H9 (cell line): ENCODE measurements around the gene KIF11. TPM values are rescaled to one million over a fixed set of nuclear protein-coding genes. Genes with fewer than 3 reads are reported as not detected.

Experiments
- DNase-seq: peaks from one replicate; pipeline ENCODE4 v3.0.0-alpha.2; 2017
- H2AFZ ChIP-seq: one replicate; pipeline ENCODE4 v1.6.1; 2013; ENCODE audit warnings: mild to moderate bottlenecking, low read length, control low read depth, moderate library complexity
- H2AK5ac ChIP-seq: 2 replicates; pipeline ENCODE4 v1.6.1; 2013; ENCODE audit warnings: low read length, control low read depth, mixed read lengths; ENCODE audit not compliant: insufficient read length
- H2BK120ac ChIP-seq: one replicate; pipeline ENCODE4 v1.6.1; 2013; ENCODE audit warnings: low read depth, mild to moderate bottlenecking, low read length, control low read depth, inconsistent platforms; ENCODE audit not compliant: poor library complexity, severe bottlenecking
- H2BK12ac ChIP-seq: 2 replicates; pipeline ENCODE4 v1.6.1; 2013; ENCODE audit warnings: low read length, control low read depth, mixed read lengths, low read depth; ENCODE audit not compliant: insufficient read length
- H2BK15ac ChIP-seq: 2 replicates; pipeline ENCODE4 v1.6.1; 2013; ENCODE audit warnings: low read depth, low read length, control low read depth
- H2BK20ac ChIP-seq: one replicate; pipeline ENCODE4 v1.6.1; 2013; ENCODE audit warnings: low read depth, mild to moderate bottlenecking, low read length, control low read depth, inconsistent platforms; ENCODE audit not compliant: poor library complexity, severe bottlenecking
- H2BK5ac ChIP-seq: 2 replicates; pipeline ENCODE4 v1.6.1; 2013; ENCODE audit warnings: low read length, control low read depth, mixed read lengths; ENCODE audit not compliant: insufficient read length
- H3K14ac ChIP-seq: 2 replicates; pipeline ENCODE4 v1.6.1; 2013; ENCODE audit warnings: low read length, control low read depth; ENCODE audit not compliant: insufficient read depth
- H3K18ac ChIP-seq: 2 replicates; pipeline ENCODE4 v1.6.1; 2013; ENCODE audit warnings: low read depth, mild to moderate bottlenecking, mixed read lengths, low read length, control low read depth; ENCODE audit not compliant: insufficient read length
- H3K23ac ChIP-seq: 2 replicates; pipeline ENCODE4 v1.6.1; 2013; ENCODE audit warnings: low read length, control low read depth, mixed read lengths, low read depth; ENCODE audit not compliant: insufficient read length
- H3K23me2 ChIP-seq: 2 replicates; pipeline ENCODE4 v1.6.1; 2013; ENCODE audit warnings: low read depth, mild to moderate bottlenecking, mixed read lengths, low read length, control low read depth; ENCODE audit not compliant: insufficient read length, poor library complexity, severe bottlenecking
- H3K27ac ChIP-seq: 2 replicates; pipeline ENCODE4 v1.5.1; 2013; ENCODE audit warnings: low read length, control low read depth, mixed read lengths, low read depth; ENCODE audit not compliant: insufficient read length
- H3K27me3 ChIP-seq: 2 replicates; pipeline ENCODE4 v1.6.1; 2013; ENCODE audit warnings: low read length, control low read depth, inconsistent platforms; ENCODE audit not compliant: insufficient read depth
- H3K4ac ChIP-seq: 2 replicates; pipeline ENCODE4 v1.6.1; 2013; ENCODE audit warnings: low read depth, mild to moderate bottlenecking, control low read depth, inconsistent platforms, low read length, moderate library complexity
- H3K4me1 ChIP-seq: 2 replicates; pipeline ENCODE4 v1.6.1; 2013; ENCODE audit warnings: low read length, control low read depth, inconsistent platforms; ENCODE audit not compliant: insufficient read depth
- H3K4me2 ChIP-seq: 2 replicates; pipeline ENCODE4 v1.6.1; 2013; ENCODE audit warnings: low read length, control low read depth, mixed read lengths; ENCODE audit not compliant: insufficient read length, insufficient read depth
- H3K56ac ChIP-seq: 2 replicates; pipeline ENCODE4 v1.6.1; 2013; ENCODE audit warnings: low read depth, mild to moderate bottlenecking, mixed read lengths, low read length, control low read depth; ENCODE audit not compliant: insufficient read length
- H3K79me1 ChIP-seq: 2 replicates; pipeline ENCODE4 v1.6.1; 2013; ENCODE audit warnings: low read depth, mild to moderate bottlenecking, moderate library complexity, low read length, control low read depth, inconsistent platforms; ENCODE audit not compliant: insufficient read depth, poor library complexity, severe bottlenecking
- H3K79me2 ChIP-seq: 2 replicates; pipeline ENCODE4 v1.6.1; 2013; ENCODE audit warnings: low read length, control low read depth, inconsistent platforms; ENCODE audit not compliant: insufficient read depth
- H3K9ac ChIP-seq: 2 replicates; pipeline ENCODE4 v1.6.1; 2013; ENCODE audit warnings: low read length, control low read depth, mixed read lengths; ENCODE audit not compliant: insufficient read length; ENCODE audit errors: extremely low read depth
- H3K9me3 ChIP-seq: one replicate; pipeline ENCODE4 v1.6.1; 2013; ENCODE audit warnings: low read depth, low read length, inconsistent platforms; ENCODE audit not compliant: control insufficient read depth
- H3T11ph ChIP-seq: one replicate; pipeline ENCODE4 v1.6.1; 2013; ENCODE audit warnings: mild to moderate bottlenecking, low read length, control low read depth, inconsistent platforms
- H4K20me1 ChIP-seq: one replicate; pipeline ENCODE4 v1.6.1; 2013; ENCODE audit not compliant: control insufficient read depth, insufficient read length, insufficient read depth
- H4K5ac ChIP-seq: 2 replicates; pipeline ENCODE4 v1.6.1; 2013; ENCODE audit warnings: low read depth, mild to moderate bottlenecking, mixed read lengths, low read length, control low read depth; ENCODE audit not compliant: insufficient read length
- H4K8ac ChIP-seq: replicated peaks from 2 replicates; pipeline ENCODE4 v1.6.1; 2013; ENCODE audit warnings: low read length, control low read depth, mixed read lengths, low read depth; ENCODE audit not compliant: insufficient read length
- H4K91ac ChIP-seq: 2 replicates; pipeline ENCODE4 v1.6.1; 2013; ENCODE audit warnings: low read depth, mild to moderate bottlenecking, moderate library complexity, mixed read lengths, low read length, control low read depth; ENCODE audit not compliant: insufficient read length
- H3K27ac Mint-ChIP-seq, 3 experiments: 2 replicates in 2 of 3; 3 replicates in 1 of 3; pipeline ENCODE4 v1.8.0; 2020 to 2021; ENCODE audit warnings: mixed read lengths in 3 of 3, mild to moderate bottlenecking in 1 of 3, moderate library complexity in 1 of 3
- H3K27me3 Mint-ChIP-seq: 2 replicates; pipeline ENCODE4 v1.8.0; 2021; ENCODE audit warnings: low read depth, mild to moderate bottlenecking, moderate library complexity, mixed read lengths
- H3K36me3 Mint-ChIP-seq, 3 experiments: 2 replicates in 2 of 3; 3 replicates in 1 of 3; pipeline ENCODE4 v1.8.0; 2020 to 2021; ENCODE audit warnings: low read depth in 3 of 3, mixed read lengths in 3 of 3; ENCODE audit not compliant: insufficient read depth in 1 of 3
- H3K4me1 Mint-ChIP-seq, 2 experiments: 2 replicates each; pipeline ENCODE4 v1.8.0; 2020; ENCODE audit warnings: mixed read lengths in 2 of 2
- H3K4me3 Mint-ChIP-seq, 2 experiments: 2 replicates in 1 of 2; 3 replicates in 1 of 2; pipeline ENCODE4 v1.8.0; 2020 to 2021; ENCODE audit warnings: mild to moderate bottlenecking in 2 of 2, mixed read lengths in 2 of 2, moderate library complexity in 1 of 2
- H3K9me3 Mint-ChIP-seq, 2 experiments: 2 replicates in 1 of 2; 3 replicates in 1 of 2; pipeline ENCODE4 v1.8.0; 2020; ENCODE audit warnings: mild to moderate bottlenecking in 2 of 2, mixed read lengths in 2 of 2, moderate library complexity in 1 of 2
- CTCF ChIP-seq: fragments of 200-600 bp; sonication (generic); conservative IDR thresholded peaks from 3 replicates; pipeline ENCODE4 v1.8.0; 2021; ENCODE audit warnings: antibody characterized with exemption, mild to moderate bottlenecking
- total RNA-seq: library from RNA; stranded (reverse); gene quantifications from 2 replicates; pipeline ENCODE4 v1.2.1, GENCODE V29; 2021

Gene KIF11
- total RNA-seq, 1 experiment from 2014 or later: 54.4 TPM

- Mint-ChIP-seq H3K36me3 (peaks cover 5 to 10% (median 7%) of the 10 kb centered on the region in 3 experiments; a peak in 6 of 7 replicates), H3K27ac (no peak overlapping the region), H3K9me3 (peaks cover 15 to 18% of the 10 kb centered on the region in 2 experiments), H3K4me1 (no peaks in the 10 kb centered on the region), H3K4me3 (no peak overlapping the region), H3K27me3 (peaks cover 8% of the 10 kb centered on the region)
- Histone ChIP-seq H3K56ac (no peak overlapping the region), H2BK20ac (no peak overlapping the region), H3K23me2 (no peaks in the 10 kb centered on the region), H3K14ac (no peak overlapping the region), H3T11ph (no peak overlapping the region), H2BK12ac (no peak overlapping the region), H4K20me1 (no peaks in the 10 kb centered on the region), H4K5ac (no peak overlapping the region), H3K79me2 (no peaks in the 10 kb centered on the region), H3K4me1 (no peaks in the 10 kb centered on the region), H2BK5ac (no peak overlapping the region), H3K27me3 (no peaks in the 10 kb centered on the region), H3K9me3 (no peaks in the 10 kb centered on the region), H4K8ac (no peak overlapping the region), H3K4me2 (no peak overlapping the region), H2BK15ac (no peak overlapping the region), H2AFZ (no peak overlapping the region), H3K23ac (no peak overlapping the region), H3K18ac (no peak overlapping the region), H4K91ac (no peak overlapping the region), H3K79me1 (no peaks in the 10 kb centered on the region), H3K4ac (no peak overlapping the region), H2BK120ac (no peak overlapping the region), H3K27ac (no peak overlapping the region), H3K9ac (no peak overlapping the region), H2AK5ac (no peak overlapping the region)
- no peak for DNase-seq
- no peak for TF ChIP-seq CTCF
These were observed 84.8 kb downstream of the KIF11 start for GRCh38 chr10:92677708-92678107.
